Activated CD8-positive, alpha-beta memory T cell treated with anti-CD3 and anti-CD28 coated beads, Interleukin-2, amount 50 U/mL, for 48 hours (primary cell): ENCODE measurements around the gene RBM15.

Experiments used
- DNase-seq: peaks from one replicate; pipeline ENCODE4 v3.0.0-alpha.2; 2020

The RBM15 gene

GRCh38 chr1:110355321-110355720, 16.1 kb downstream of the RBM15 start:
- DNase-seq = no peak

GRCh38 chr1:110356379-110356778, 17.2 kb downstream of the RBM15 start:
- no peak for DNase-seq

- no peak for DNase-seq
Observed at GRCh38 chr1:110360431-110360830, 21.3 kb downstream of the RBM15 start.

DNA sequence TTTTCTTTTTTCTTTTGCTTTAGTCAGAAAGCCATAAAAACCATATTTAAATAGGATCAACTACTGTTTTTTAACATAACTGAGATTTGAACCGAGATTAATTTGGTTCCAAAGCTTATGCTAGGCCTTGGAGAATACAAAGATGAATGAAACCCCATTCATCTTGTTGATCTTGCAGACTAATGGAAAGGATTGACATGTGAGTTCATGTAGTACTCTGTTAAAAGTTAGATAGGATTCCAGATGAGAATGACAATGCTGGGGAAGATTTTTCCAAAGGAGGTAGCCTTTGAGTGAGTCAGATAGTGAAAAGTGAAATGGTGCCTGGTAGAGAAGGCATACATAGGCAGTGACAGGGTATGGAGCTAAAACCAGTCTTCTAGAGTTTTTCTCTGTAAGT, 22.7 kb downstream of the RBM15 start:
- DNase-seq = no peak

- DNase-seq = no peak
Observed at GRCh38 chr1:110364221-110364620, 25.0 kb downstream of the RBM15 start.

GRCh38 chr1:110370827-110371226, 31.6 kb downstream of the RBM15 start:
- no peak for DNase-seq

DNA sequence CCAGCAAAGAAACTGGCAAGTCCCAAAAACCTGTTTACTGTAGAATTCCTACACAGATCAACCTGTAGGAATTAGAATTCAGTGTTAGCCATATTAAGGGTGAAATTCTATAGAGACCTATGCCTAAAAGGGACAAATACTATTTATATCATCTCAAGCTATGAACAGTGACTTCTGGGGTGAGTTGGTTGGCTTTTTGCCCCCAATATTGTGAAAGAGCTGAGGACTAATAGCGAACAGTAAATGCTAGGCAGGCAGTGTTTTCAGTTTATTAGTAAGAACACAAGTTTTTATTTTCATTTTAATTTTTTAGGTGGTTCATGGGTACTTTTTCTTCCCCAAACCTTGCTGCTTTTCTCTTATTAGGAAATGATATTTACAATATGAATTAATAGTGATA, 36.3 kb downstream of the RBM15 start:
- no peak for DNase-seq

DNA sequence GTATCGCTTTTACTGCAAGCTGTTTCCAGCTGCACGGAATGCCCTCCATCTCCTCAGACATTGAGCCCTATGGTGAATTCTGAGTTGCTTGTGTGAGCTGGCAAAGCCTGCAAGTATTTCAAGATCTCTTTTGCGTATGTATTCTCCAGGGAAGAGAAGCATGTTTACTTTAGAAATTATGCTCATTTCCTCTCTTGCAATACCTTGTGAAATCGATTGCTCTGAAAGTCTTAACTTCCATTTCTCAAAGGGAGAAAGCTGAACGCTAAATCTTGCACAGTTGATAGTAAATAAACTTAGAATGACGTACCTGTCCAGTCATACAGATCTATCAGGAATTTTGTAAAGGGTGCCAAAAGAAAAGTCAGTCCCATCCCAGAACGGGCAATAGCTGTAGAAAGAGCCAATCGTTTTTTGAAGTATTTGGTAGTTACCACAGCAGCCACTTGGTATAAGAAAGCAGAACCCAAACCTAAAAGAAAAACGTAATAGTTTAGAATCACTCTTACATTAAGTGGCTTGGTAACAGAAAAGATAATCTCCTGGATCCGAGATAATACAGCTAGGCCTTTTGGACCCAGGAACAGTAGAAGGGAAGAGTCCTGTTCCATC, 41.6 kb downstream of the RBM15 start:
- DNase-seq = no peak

- no peak for DNase-seq
Observed at GRCh38 chr1:110383251-110383990, 44.2 kb downstream of the RBM15 start.

DNA sequence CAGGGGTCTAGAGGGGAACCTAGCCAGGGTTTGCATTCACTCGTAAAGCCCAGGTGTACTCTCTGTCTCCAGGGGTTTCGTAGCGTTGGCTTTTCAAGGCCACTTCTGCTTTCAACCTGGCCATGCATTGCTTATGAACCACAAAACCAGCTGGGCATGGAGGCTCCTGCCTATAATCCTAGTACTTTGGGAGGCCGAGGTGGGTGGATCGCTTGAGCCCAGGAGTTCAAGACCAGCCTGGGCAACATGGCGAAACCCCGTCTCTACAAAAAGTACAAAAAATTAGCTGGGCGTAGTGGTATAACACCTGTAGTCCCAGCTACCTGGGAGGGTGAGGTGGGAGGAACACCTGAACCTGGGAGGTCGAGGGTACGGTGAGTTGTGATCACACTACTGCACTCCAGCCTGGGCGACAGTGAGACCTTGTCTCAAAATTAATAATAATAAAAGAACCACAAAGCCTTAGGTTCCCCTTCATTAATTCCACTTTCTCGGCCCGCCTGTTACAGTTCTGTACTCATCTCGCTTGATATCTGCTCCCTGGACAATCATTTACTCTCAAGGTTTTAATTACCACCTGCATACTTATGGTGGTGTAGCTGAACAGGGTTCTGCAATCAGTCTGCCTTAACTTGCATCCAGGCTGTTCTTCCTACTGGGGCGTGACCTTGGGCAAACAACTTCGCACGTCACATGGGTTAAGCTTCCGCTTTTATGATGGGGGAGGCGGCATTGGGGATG, 45.6 kb downstream of the RBM15 start:
- DNase-seq = no peak

DNA sequence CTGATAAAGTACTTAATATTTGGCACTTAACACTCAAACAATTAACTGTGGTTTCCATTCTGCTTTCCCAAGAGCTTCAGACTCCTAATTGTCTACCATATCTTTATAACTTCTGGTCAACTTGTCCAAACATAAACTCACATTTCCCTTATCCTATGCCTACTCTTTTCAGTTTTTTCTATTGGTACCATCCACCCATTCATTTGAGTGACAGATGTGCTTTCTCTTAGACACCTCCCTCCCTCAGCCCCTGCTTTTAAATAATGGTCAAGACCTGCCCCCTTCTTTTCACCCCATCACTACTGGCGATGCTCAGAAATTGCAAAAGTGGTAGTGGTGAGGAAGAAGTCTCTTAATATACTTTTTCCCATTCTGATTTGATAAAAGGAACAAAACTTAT, 46.2 kb downstream of the RBM15 start:
- DNase-seq = no peak

GRCh38 chr1:110387048-110387754, 48.0 kb downstream of the RBM15 start:
- DNase-seq = no peak

DNA sequence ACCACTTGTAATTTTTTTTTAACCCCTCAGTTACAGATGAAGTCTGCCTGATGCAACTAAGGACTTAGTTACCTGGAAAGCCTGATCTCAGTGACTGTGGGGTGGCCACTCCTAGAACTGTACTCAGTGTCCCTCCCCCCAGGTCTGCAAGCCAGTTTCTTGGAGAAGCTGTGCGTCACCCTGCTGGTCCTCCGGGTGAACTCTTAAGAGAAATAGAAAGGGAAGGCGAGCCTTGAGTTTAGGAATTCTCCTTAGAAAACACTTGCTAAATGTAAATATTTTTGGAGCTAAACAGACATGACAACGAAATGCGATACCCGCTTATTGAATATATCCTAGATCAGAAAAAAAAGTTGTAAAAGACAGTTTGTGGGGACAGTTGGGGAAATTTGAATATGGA, 50.9 kb downstream of the RBM15 start:
- DNase-seq = no peak

- DNase-seq = no peak
Observed at GRCh38 chr1:110390692-110391245, 51.6 kb downstream of the RBM15 start, which contains the start of gene SLC16A4. TSS of gene SLC16A4 (minus strand) at chr1:110391026. CDS start at chr1:110389323, 1,703 bp downstream.

DNA sequence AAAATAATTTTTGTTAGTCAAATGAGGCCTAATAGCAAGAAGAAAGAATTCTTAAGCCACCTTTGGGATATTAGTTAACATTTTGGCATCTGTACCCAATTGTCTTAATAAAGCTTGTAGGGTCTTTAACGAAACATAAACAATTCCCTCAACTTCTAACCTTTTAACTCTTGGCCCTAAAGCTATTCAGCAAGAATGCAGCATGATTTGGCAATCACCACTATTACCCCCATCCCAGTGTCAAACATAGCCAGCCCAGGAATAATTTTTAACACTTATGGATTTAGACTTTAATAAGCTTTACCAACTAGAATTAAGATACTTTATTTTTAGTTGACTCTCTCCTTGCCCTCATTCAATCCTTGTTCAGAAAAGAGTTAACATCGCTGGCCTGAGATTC, 54.1 kb downstream of the RBM15 start:
- DNase-seq = no peak

GRCh38 chr1:110393691-110394492, 54.7 kb downstream of the RBM15 start:
- no peak for DNase-seq

DNA sequence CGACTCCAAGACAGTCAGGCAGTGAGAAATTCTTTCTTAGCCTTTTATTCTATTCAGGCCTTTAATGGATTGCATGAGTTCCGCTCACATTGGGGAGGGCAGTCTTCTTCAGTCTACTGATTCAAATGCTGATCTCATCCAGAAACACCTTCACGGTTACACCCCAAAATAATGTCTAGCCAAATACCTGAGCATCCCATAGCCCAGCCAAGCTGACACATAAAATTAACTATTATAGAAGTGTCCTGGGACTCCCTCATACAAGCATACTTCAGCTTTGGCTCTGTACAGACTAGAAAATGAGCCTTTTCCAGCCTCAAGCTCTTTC, 55.3 kb downstream of the RBM15 start:
- DNase-seq = no peak
